NCI-H1417 (cell line): ENCODE measurements around the gene IL17REL.

Experiments used
- DNase-seq, 3 experiments: peaks; one replicate each; lab custom pipeline; 2025; lab: John Stamatoyannopoulos, UW

Gene IL17REL

GRCh38 chr22:49956418-49956770 lies 56.2 kb downstream of the IL17REL start:
- DNase-seq: no peak

GRCh38 chr22:49955581-49956417 lies 56.8 kb downstream of the IL17REL start:
- DNase-seq: no peak

- no peak for DNase-seq
These were observed 57.5 kb downstream of the IL17REL start for GRCh38 chr22:49954991-49955580.

- DNase-seq: no peak
These were observed 58.2 kb downstream of the IL17REL start for GRCh38 chr22:49954354-49954753.

- DNase-seq: no peak
These were observed 58.8 kb downstream of the IL17REL start for GRCh38 chr22:49953680-49954344.

- peak in 1 of 3 experiments; percentile 6 for DNase-seq
These were observed 59.4 kb downstream of the IL17REL start for GRCh38 chr22:49953027-49953679.

- no peak for DNase-seq
These were observed 60.3 kb downstream of the IL17REL start for GRCh38 chr22:49951986-49952896.

GRCh38 chr22:49951678-49951985 lies 60.9 kb downstream of the IL17REL start:
- DNase-seq: no peak

GRCh38 chr22:49951000-49951677 lies 61.4 kb downstream of the IL17REL start:
- DNase-seq: peak in 1 of 3 experiments; percentile 28

- no peak for DNase-seq
These were observed 62.1 kb downstream of the IL17REL start for GRCh38 chr22:49950396-49950994.

GRCh38 chr22:49949914-49950292 lies 62.7 kb downstream of the IL17REL start:
- no peak for DNase-seq

GRCh38 chr22:49948958-49949913 lies 63.3 kb downstream of the IL17REL start:
- DNase-seq: no peak

GRCh38 chr22:49948116-49948957 lies 64.2 kb downstream of the IL17REL start:
- no peak for DNase-seq

- no peak for DNase-seq
These were observed 65.3 kb downstream of the IL17REL start for GRCh38 chr22:49947296-49947622.

GRCh38 chr22:49946612-49947295 lies 65.8 kb downstream of the IL17REL start:
- DNase-seq: no peak

- peak in 2 of 3 experiments; percentile 14 to 48 for DNase-seq
These were observed 67.3 kb downstream of the IL17REL start for GRCh38 chr22:49945042-49945794.
